ENCODE results near the gene CPAMD8.

The CPAMD8 gene

DNA sequence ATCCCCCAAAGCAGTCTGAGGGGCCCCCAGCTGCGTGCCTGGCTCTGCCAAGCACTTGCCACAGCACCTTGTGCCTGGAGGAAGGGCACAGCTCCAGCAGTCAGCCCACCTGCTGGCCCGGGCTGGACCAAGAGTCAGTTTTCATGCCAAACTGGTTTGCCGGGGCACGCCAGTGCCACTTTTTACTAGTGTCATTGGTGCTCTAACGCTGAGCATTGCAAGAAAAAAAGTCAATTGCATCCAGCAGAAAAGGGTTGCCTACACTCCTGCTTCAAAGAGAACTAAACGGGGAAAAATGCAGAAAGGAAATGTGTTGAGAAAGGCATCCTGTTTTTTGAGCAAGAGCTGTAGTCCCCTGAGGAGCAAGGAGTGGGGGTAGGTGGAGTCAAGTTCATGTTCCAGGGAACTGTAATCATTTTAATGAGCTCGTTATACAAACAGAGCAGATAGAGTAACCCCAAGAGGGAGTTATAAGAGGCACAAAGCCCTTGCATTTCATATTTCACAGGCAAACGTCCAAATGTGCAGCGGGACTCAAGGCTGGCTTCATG lies 69.4 kb downstream of the CPAMD8 start:
- TF ChIP-seq, protein P1, sequence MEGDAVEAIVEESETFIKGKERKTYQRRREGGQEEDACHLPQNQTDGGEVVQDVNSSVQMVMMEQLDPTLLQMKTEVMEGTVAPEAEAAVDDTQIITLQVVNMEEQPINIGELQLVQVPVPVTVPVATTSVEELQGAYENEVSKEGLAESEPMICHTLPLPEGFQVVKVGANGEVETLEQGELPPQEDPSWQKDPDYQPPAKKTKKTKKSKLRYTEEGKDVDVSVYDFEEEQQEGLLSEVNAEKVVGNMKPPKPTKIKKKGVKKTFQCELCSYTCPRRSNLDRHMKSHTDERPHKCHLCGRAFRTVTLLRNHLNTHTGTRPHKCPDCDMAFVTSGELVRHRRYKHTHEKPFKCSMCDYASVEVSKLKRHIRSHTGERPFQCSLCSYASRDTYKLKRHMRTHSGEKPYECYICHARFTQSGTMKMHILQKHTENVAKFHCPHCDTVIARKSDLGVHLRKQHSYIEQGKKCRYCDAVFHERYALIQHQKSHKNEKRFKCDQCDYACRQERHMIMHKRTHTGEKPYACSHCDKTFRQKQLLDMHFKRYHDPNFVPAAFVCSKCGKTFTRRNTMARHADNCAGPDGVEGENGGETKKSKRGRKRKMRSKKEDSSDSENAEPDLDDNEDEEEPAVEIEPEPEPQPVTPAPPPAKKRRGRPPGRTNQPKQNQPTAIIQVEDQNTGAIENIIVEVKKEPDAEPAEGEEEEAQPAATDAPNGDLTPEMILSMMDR (IDR thresholded peaks at IDR 0.05): no peak

DNA sequence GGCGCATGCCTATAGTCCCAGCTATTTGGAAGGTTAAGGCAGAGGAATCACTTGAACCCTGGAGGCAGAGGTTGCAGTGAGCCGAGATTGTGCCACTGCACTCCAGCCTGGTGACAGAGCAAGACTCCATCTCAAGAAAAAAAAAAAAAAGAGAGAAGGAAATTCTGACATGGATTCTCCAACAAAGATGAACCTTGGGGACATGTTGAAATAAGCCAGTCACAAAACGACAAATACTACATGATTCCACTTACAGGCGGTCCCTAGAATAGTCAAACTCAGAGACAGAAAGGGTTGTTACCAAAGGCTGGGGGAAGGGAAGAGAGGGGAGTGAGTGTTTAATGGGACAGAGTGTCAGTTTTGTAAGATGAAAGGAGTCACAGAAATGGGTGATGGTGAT lies 71.4 kb downstream of the CPAMD8 start:
- TF ChIP-seq, protein P1 (IDR thresholded peaks at IDR 0.05): no peak

DNA sequence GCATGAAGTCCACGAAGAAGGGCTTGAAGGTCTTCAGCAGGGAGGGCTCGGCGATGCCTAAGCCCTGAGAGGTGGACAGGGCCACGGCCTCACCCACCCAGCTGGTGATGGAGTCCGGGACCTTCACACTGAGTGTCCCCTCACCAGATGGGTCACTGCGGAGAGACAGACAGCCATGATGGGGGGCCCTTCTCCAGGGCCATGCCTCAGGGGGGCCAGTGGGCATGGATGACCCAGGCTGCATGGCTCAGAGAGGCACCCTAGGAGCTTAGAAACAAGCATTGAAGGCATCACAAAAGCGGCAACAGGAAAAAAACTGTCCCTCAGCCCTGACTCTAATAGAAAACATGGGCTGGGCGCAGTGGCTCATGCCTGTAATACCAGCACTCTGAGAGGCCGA lies 74.6 kb downstream of the CPAMD8 start:
- TF ChIP-seq, protein P1 (IDR thresholded peaks at IDR 0.05): no peak

DNA sequence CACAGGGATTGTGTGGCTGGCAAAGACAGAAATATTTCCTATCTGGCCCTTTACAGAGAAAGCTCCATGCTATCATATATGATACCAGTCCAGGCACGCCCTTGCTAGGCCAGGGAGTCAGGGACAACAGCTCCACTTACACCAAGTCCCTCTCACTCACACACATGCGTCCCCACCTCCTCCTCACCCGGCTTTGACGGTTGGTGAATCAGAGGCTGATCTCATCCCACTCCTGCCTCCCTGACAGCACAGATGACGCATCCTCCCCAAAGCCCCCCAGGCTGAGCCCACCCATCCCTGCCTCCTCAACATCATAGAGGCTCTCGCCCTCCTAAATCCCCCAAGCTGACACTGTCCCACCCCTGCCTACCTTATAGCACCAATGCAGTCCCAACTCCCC lies 75.1 kb downstream of the CPAMD8 start:
- TF ChIP-seq, protein P1 (IDR thresholded peaks at IDR 0.05): no peak

DNA sequence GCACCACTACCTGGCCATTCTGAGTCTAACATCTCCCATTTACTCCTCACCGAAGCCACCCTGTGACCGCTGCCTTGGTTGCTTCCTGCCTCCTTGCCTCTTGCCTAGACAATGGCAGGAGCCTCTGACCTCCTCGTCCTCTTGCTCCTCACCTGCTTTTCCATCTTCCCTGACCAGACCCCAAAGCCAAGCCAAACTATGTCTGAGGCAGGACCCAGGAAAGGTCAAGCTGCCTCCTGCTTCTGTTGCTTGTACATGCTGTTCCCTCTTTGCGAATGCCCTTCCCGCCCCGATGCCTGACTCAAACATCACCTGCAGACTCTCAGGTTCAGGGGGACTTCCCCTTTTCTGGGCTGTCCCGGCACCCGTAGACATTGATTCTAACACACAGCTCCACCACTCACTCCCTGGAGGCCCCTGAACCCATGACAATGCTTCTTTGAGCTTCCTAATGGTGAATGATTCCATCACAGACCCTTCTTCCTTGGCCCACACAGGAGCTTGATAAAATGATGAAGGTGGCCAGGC lies 77.0 kb downstream of the CPAMD8 start:
- TF ChIP-seq, protein P1 (IDR thresholded peaks at IDR 0.05): no peak

DNA sequence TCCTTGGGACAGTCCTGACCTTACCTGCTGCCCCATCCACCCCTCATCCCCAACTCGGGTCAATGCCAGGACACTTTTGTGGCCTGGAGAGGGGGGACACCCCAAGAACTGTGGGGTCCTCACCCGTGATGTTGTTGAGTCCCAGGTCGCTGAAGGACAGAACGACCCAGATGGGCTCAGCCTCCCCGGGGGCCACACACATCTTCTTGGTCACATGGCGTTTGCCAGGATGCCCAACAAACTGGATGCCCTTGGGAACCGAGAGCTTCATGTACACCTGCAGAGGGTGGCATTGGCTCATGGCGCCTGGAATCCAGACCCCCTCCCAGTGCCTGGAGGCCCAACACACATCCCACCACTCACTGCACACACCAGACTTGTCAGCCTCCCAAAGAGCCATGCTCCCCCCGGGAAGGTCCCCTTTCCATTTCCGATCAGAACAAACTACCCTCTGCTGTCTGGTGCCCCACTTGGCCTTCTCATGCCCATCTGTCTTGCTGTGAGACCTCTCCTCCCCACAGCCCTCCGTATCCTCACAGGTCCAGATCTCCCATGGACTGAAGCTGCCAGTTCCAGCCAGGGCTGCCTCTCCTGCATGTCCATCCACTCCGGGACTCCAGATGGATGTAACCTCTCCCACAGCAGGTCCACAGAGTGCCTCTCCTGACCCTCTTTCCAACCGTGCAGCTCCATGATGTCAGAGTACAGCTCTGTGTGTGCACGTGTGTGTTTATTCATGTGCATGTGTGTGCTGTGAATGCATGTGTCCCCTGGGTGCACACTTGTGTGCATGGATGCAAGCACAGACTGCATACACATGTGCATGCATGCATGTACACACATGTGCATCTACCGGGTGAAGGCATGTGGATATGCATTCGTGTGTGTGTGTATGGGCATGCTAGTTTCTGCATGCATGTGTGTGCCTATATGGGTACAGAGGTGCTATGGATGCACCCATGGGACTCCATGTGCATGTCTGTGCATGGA lies 79.4 kb downstream of the CPAMD8 start:
- TF ChIP-seq, protein P1 (IDR thresholded peaks at IDR 0.05): no peak

DNA sequence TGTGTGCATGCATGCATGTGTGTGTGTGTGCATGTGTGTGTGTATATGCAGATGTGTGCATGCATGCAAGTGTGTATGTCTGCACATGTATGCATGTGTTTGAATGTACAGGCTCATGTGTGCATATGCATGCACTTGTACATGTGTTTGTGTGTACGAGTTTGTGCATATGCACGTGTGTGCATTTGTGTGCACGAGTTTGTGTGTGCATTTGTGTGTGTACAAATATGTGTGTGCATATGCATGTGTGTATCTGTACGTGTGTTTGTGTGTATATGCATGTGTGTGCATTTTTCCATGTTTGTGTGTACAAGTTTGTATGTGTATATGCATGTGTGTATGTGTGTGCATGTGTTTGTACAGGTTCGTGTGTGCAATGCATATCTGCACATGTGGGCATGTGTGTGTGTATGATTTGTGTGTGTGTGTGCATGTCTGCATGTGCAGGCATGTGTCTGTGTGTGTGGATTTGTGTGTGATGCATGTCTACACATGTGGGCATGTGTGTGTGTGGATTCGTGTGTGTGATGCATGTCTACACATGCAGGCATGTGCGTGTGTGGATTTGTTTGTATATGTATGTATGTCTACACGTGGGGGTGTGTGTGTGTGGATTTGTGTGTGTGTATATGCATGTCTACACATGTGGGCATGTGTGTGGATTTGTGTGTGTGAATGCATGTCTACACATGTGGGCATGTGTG lies 80.7 kb downstream of the CPAMD8 start:
- TF ChIP-seq, protein P1 (IDR thresholded peaks at IDR 0.05): no peak

Data from LNCAP (cell line).